ENCODE measurements around the gene SLC2A9. TPM values are rescaled to one million over a fixed set of nuclear protein-coding genes. Genes with fewer than 3 reads are reported as not detected.

Gene SLC2A9
- total and polyA plus RNA-seq, 2 of the 13 experiments (the other 11 are each of a cell fraction or from before 2014, with no cell fraction given), result 36.2 to 42.3 TPM

GRCh38 chr4:10015140-10015753, 6.0 kb downstream of the SLC2A9 start (continued):
- TF ChIP-seq SIN3B (IDR thresholded peaks at IDR 0.05; ENCODE audit: low read length), result no peak
- TF ChIP-seq GATA4 (IDR thresholded peaks at IDR 0.05; ENCODE audit: borderline replicate concordance, low read depth), result no peak
- TF ChIP-seq ZSCAN21 (CRISPR knock-in tag; IDR thresholded peaks at IDR 0.05; ENCODE audit: borderline replicate concordance), result peak; percentile 38; the same call in 1 of the 2 replicates

- no peaks in the 10 kb centered on the region for H3K9me3 ChIP-seq (ENCODE audit: low read length)
- FAIRE-seq (no peak), ATAC-seq (peak; percentile 62), DNase-seq (ENCODE audit: low spot score) (no peak)
- H3K9ac ChIP-seq (ENCODE audit: insufficient read depth, low read depth, low read length), result no peak overlapping the region
- BruUV-seq (replicated peaks), result no TSS peak
- CTCF ChIA-PET (ENCODE audit: low intra/inter-chr PET ratio, low total read pairs), result interaction anchor here (1.1 kb wide), 1 partner anchor 251 kb away, joined by 5 read pairs; no protein-coding TSS in a partner anchor
- POLR2A ChIA-PET, result interaction anchor here (2.4 kb wide), 1 partner anchor 14 kb away, joined by 7 read pairs; no protein-coding TSS in a partner anchor
- H3K4me3 ChIP-seq (replicated peaks in 1 of 3; ENCODE audit: insufficient read depth in 1 of 3, low read depth in 2 of 3, low read length in 3 of 3), result no peak overlapping the region
- peaks cover 13 to 47% of the 10 kb centered on the region in 2 experiments for H3K36me3 ChIP-seq (replicated peaks in 1 of 2; ENCODE audit: control insufficient read depth in 1 of 2, insufficient read depth in 2 of 2, low read length in 2 of 2)
- no peaks in the 10 kb centered on the region for H3K27me3 ChIP-seq (ENCODE audit: control insufficient read depth in 1 of 2, insufficient read depth in 2 of 2, low read length in 2 of 2)
- H2AFZ ChIP-seq (ENCODE audit: low read length), result no peak overlapping the region
- peak overlapping the region; percentile 43 for H3K27ac ChIP-seq (ENCODE audit: extremely low read length, insufficient read depth, low read length)
- peaks cover 99% of the 10 kb centered on the region for H3K4me1 ChIP-seq (ENCODE audit: insufficient read depth, low read length)
- peaks cover 16% of the 10 kb centered on the region for H4K20me1 ChIP-seq (ENCODE audit: insufficient read depth, low read length)
- intact Hi-C loops (cut with micrococcal nuclease; ENCODE audit: unreplicated experiment) (no loop called here), in situ Hi-C loops (cut with HindIII; ENCODE audit: extremely low pct_ligation_motif_present, low pct_unique_long_range_greater_than_20kb) (loop anchor here (10.0 kb wide), 1 partner anchor 309 kb away; no protein-coding TSS in a partner anchor)
- H3K79me2 ChIP-seq (ENCODE audit: insufficient read depth, low read length), result peaks cover 84% of the 10 kb centered on the region
- H3K4me2 ChIP-seq (ENCODE audit: low read depth, low read length), result 0 out of 2 replicates have a peak overlapping the region, but pooled peaks have one; percentile 18
- 97% methylated on average over 2 of the region's 6 CpGs for WGBS (ENCODE audit: low lambda C conversion rate)
- TF ChIP-seq MXD3 (CRISPR knock-in tag; IDR thresholded peaks at IDR 0.05), result 0 out of 2 replicates have a peak, but pooled peaks have one; percentile 6
- 0 out of 4 replicates have a peak, but pooled peaks of 1 of the 2 experiments have one; percentile 22 for TF ChIP-seq POLR2A (IDR thresholded peaks at IDR 0.05; ENCODE audit: insufficient read depth in 1 of 2, low read depth in 2 of 2, low read length in 2 of 2)
- TF ChIP-seq ZNF776 (CRISPR knock-in tag; IDR thresholded peaks at IDR 0.05), result 0 out of 2 replicates have a peak, but pooled peaks have one; percentile 21
- TF ChIP-seq KDM5B (CRISPR knock-in tag; IDR thresholded peaks at IDR 0.05; ENCODE audit: borderline replicate concordance), result 0 out of 2 replicates have a peak, but pooled peaks have one; percentile 30
- TF ChIP-seq RAD21 (CRISPR knock-in tag; IDR thresholded peaks at IDR 0.05), result peak; percentile 49; the same call in 1 of the 2 replicates
- TF ChIP-seq STAG1 (CRISPR knock-in tag; IDR thresholded peaks at IDR 0.05), result peak; percentile 62
- no peak for TF ChIP-seq GMEB2 (CRISPR knock-in tag; IDR thresholded peaks at IDR 0.05; ENCODE audit: low read depth)
- 0 out of 2 replicates have a peak, but pooled peaks have one; percentile 23 for TF ChIP-seq RBFOX2 (IDR thresholded peaks at IDR 0.05; ENCODE audit: low read depth, low read length)
- 0 out of 2 replicates have a peak, but pooled peaks have one; percentile 30 for TF ChIP-seq CCDC6 (CRISPR knock-in tag; IDR thresholded peaks at IDR 0.05)
- no peak for TF ChIP-seq NFE2L2 (IDR thresholded peaks at IDR 0.05; ENCODE audit: low read length)
- peak; percentile 33 for TF ChIP-seq SMC3 (IDR thresholded peaks at IDR 0.05; ENCODE audit: low read length)
- TF ChIP-seq POGK (CRISPR knock-in tag; conservative IDR thresholded peaks at IDR 0.05), result 0 out of 2 replicates have a peak, but pooled peaks have one; percentile 37
- no peak for TF ChIP-seq ZNF230 (CRISPR knock-in tag; IDR thresholded peaks at IDR 0.05)
Observed at GRCh38 chr4:10013722-10014121, 7.6 kb downstream of the SLC2A9 start.

All from HepG2 (cell line).